ENCODE data around the gene AQP12B. TPM values are rescaled to one million over a fixed set of nuclear protein-coding genes. Genes with fewer than 3 reads are reported as not detected.

The AQP12B gene
- total and polyA plus RNA-seq, 2 of the 13 experiments (the other 11 are each of a cell fraction or from before 2014, with no cell fraction given): not detected

GRCh38 chr2:240629968-240630770, 52.5 kb downstream of the AQP12B start (continued):
- TF ChIP-seq SRSF9 (IDR thresholded peaks at IDR 0.05; ENCODE audit: borderline replicate concordance, insufficient read depth, low read depth, low read length, poor library complexity, severe bottlenecking): no peak
- TF ChIP-seq HES4 (CRISPR knock-in tag; IDR thresholded peaks at IDR 0.05; ENCODE audit: borderline replicate concordance): no peak
- peak; percentile 29 for TF ChIP-seq AGO2 (optimal IDR thresholded peaks at IDR 0.05; ENCODE audit: low read depth, low read length)

GRCh38 chr2:240629619-240629967, 53.1 kb downstream of the AQP12B start:
- POLR2A ChIA-PET: interaction anchor here (0.9 to 1.8 kb wide), 2 partner anchors 25 to 43 kb away, joined by 3 to 4 read pairs; partner anchors contain the start of gene CAPN10
- intact Hi-C loops (cut with micrococcal nuclease; ENCODE audit: unreplicated experiment): no loop called here
- FAIRE-seq: no peak

More at GRCh38 chr2:240629619-240629967, 53.1 kb downstream of the AQP12B start:
- H4K20me1 ChIP-seq (ENCODE audit: insufficient read depth, low read length): no peaks in the 10 kb centered on the region
- in situ Hi-C loops (cut with HindIII; ENCODE audit: extremely low pct_ligation_motif_present, low pct_unique_long_range_greater_than_20kb): no loop called here
- peaks cover 24% of the 10 kb centered on the region for H3K9me3 ChIP-seq (ENCODE audit: low read length)
- no peak overlapping the region for H3K4me2 ChIP-seq (ENCODE audit: low read depth, low read length)
- WGBS (ENCODE audit: low lambda C conversion rate): 69% methylated on average over 3 of the region's 5 CpGs
- H3K4me3 ChIP-seq (replicated peaks in 1 of 3; ENCODE audit: insufficient read depth in 1 of 3, low read depth in 2 of 3, low read length in 3 of 3): no peak overlapping the region
- no peak overlapping the region for H3K27ac ChIP-seq (ENCODE audit: extremely low read length, insufficient read depth, low read length)
- H3K9ac ChIP-seq (ENCODE audit: insufficient read depth, low read depth, low read length): no peak overlapping the region
- peaks cover 40% of the 10 kb centered on the region for H3K4me1 ChIP-seq (ENCODE audit: insufficient read depth, low read length)
- H3K36me3 ChIP-seq (replicated peaks in 1 of 2; ENCODE audit: control insufficient read depth in 1 of 2, insufficient read depth in 2 of 2, low read length in 2 of 2): no peaks in the 10 kb centered on the region; a peak in 2 of 5 replicates
- no peak for TF ChIP-seq IKZF4 (CRISPR knock-in tag; IDR thresholded peaks at IDR 0.05; ENCODE audit: borderline replicate concordance, low read depth, not compliant biosample characterization)
- no peak for TF ChIP-seq ATF5 (CRISPR knock-in tag; IDR thresholded peaks at IDR 0.05; ENCODE audit: low read depth)
- TF ChIP-seq PAX8 (CRISPR knock-in tag; IDR thresholded peaks at IDR 0.05; ENCODE audit: borderline replicate concordance): no peak
- CTCF ChIA-PET (ENCODE audit: low intra/inter-chr PET ratio, low total read pairs): no interaction called here
- H3K79me2 ChIP-seq (ENCODE audit: insufficient read depth, low read length): no peaks in the 10 kb centered on the region
- DNase-seq (ENCODE audit: low spot score) (no peak), ATAC-seq (no peak)
- no TSS peak for BruUV-seq (replicated peaks)
- no peak overlapping the region for H2AFZ ChIP-seq (ENCODE audit: low read length)
- no peaks in the 10 kb centered on the region for H3K27me3 ChIP-seq (ENCODE audit: control insufficient read depth in 1 of 2, insufficient read depth in 2 of 2, low read length in 2 of 2)

Data from HepG2 (cell line).